ENCODE measurements around the gene UBA5. TPM values are rescaled to one million over a fixed set of nuclear protein-coding genes. Genes with fewer than 3 reads are reported as not detected.

UBA5 gene
- total RNA-seq, 1 donor from 2014 or later: 21.9 TPM

- Histone ChIP-seq H3K27me3 (ENCODE audit: control insufficient read depth in 3 of 3, insufficient read depth in 3 of 3, low read length in 3 of 3) (no peaks in the 10 kb centered on the region), H3K4me3 (ENCODE audit: low read length in 3 of 3) (peak within 1 kb of the TSS; percentile 87 to 95 (median 88)), H3K9me3 (ENCODE audit: control insufficient read depth in 3 of 3, low read length in 3 of 3) (no peaks in the 10 kb centered on the region), H3K4me1 (ENCODE audit: control insufficient read depth in 3 of 3, insufficient read depth in 3 of 3, low read length in 3 of 3) (peaks cover 11 to 33% (median 18%) of the 10 kb centered on the region in 3 donors), H3K36me3 (ENCODE audit: control insufficient read depth in 3 of 3, insufficient read depth in 3 of 3, low read length in 3 of 3) (peaks cover 0 to 10% (median 4%) of the 10 kb centered on the region in 3 donors), H3K9ac (ENCODE audit: low read depth in 1 of 3, low read length in 3 of 3) (peak within 1 kb of the TSS; percentile 84 to 90 (median 89)), H3K27ac (ENCODE audit: low read depth, low read length) (peak within 1 kb of the TSS; percentile 97)
Measured at GRCh38 chr3:132722165-132723023, 62.3 kb downstream of the UBA5 start, which contains the start of gene NPHP3. NPHP3 (minus strand) TSS chr3:132722409; CDS start chr3:132722355, 54 bp downstream.

- no peaks in the 10 kb centered on the region for H3K9me3 ChIP-seq (ENCODE audit: control insufficient read depth in 3 of 3, low read length in 3 of 3)
- no peaks in the 10 kb centered on the region for H3K27me3 ChIP-seq (ENCODE audit: control insufficient read depth in 3 of 3, insufficient read depth in 3 of 3, low read length in 3 of 3)
- peaks cover 0 to 9% (median 4%) of the 10 kb centered on the region in 3 donors for H3K36me3 ChIP-seq (ENCODE audit: control insufficient read depth in 3 of 3, insufficient read depth in 3 of 3, low read length in 3 of 3)
- H3K27ac ChIP-seq (ENCODE audit: low read depth, low read length): peak overlapping the region; percentile 77
- H3K9ac ChIP-seq (ENCODE audit: low read depth in 1 of 3, low read length in 3 of 3): peak overlapping the region; percentile 71 to 83 (median 81)
- peaks cover 11 to 33% (median 18%) of the 10 kb centered on the region in 3 donors for H3K4me1 ChIP-seq (ENCODE audit: control insufficient read depth in 3 of 3, insufficient read depth in 3 of 3, low read length in 3 of 3)
- H3K4me3 ChIP-seq (ENCODE audit: low read length in 3 of 3): peak overlapping the region; percentile 84 to 95 (median 87)
Measured at GRCh38 chr3:132723024-132723950, 63.2 kb downstream of the UBA5 start.

- Histone ChIP-seq H3K9me3 (ENCODE audit: control insufficient read depth in 3 of 3, low read length in 3 of 3) (no peaks in the 10 kb centered on the region), H3K36me3 (ENCODE audit: control insufficient read depth in 3 of 3, insufficient read depth in 3 of 3, low read length in 3 of 3) (no peaks in the 10 kb centered on the region), H3K27me3 (ENCODE audit: control insufficient read depth in 3 of 3, insufficient read depth in 3 of 3, low read length in 3 of 3) (no peaks in the 10 kb centered on the region), H3K4me1 (ENCODE audit: control insufficient read depth in 3 of 3, insufficient read depth in 3 of 3, low read length in 3 of 3) (peaks cover 1 to 19% (median 4%) of the 10 kb centered on the region in 3 donors), H3K9ac (ENCODE audit: low read depth in 1 of 3, low read length in 3 of 3) (no peak overlapping the region), H3K27ac (ENCODE audit: low read depth, low read length) (no peak overlapping the region), H3K4me3 (ENCODE audit: low read length in 3 of 3) (no peak overlapping the region)
Measured at GRCh38 chr3:132726341-132726823, 66.3 kb downstream of the UBA5 start.

Other genes starting within 250 kb of the UBA5 start
- 44.4 TPM for gene DNAJC13, start 242.8 kb upstream of the UBA5 start, total RNA-seq
- 2.1 TPM for gene ACKR4, start 63.1 kb upstream of the UBA5 start, total RNA-seq
- gene ACAD11, start 520 bp upstream of the UBA5 start, total RNA-seq: 24.5 TPM
- 50.6 TPM for gene NPHP3, start 62.1 kb downstream of the UBA5 start, total RNA-seq

Measured in skeletal muscle tissue (tissue), 4 donors.